ENCODE results near the gene CENPV.

DNA sequence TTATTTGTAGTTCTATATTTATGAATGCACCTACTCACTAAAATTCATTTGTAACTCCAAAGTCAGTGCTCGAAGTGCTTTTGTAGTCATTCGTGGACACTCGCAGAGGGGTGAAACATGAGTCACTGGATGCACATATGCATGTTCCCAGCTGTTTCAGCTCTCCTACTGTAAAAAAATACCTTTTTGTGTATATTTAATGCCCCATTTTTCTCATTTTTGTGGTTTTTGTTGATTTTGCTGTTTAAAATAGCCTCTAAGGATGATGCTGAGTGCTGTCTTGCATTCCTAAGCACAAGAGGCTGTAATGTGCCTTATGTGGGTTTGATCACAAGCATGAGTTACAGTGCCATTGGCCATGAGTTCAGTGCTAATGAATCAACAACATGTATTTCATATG, 30.6 kb downstream of the CENPV start:
- TF ChIP-seq EZH2 (IDR thresholded peaks at IDR 0.05; ENCODE audit: borderline replicate concordance, low read depth, low read length, severe bottlenecking) (no peak), POLR2AphosphoS5 (IDR thresholded peaks at IDR 0.05; ENCODE audit: insufficient read depth, low read depth, low read length) (no peak), GATA2 (IDR thresholded peaks at IDR 0.05; ENCODE audit: insufficient read depth, insufficient read length, low read depth, low read length) (no peak), POLR2A (IDR thresholded peaks at IDR 0.05; ENCODE audit: low read depth, low read length) (no peak), FOS (IDR thresholded peaks at IDR 0.05; ENCODE audit: borderline replicate concordance, insufficient read depth, low read length) (no peak)
- TF ChIP-seq, protein P1, sequence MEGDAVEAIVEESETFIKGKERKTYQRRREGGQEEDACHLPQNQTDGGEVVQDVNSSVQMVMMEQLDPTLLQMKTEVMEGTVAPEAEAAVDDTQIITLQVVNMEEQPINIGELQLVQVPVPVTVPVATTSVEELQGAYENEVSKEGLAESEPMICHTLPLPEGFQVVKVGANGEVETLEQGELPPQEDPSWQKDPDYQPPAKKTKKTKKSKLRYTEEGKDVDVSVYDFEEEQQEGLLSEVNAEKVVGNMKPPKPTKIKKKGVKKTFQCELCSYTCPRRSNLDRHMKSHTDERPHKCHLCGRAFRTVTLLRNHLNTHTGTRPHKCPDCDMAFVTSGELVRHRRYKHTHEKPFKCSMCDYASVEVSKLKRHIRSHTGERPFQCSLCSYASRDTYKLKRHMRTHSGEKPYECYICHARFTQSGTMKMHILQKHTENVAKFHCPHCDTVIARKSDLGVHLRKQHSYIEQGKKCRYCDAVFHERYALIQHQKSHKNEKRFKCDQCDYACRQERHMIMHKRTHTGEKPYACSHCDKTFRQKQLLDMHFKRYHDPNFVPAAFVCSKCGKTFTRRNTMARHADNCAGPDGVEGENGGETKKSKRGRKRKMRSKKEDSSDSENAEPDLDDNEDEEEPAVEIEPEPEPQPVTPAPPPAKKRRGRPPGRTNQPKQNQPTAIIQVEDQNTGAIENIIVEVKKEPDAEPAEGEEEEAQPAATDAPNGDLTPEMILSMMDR (IDR thresholded peaks at IDR 0.05; ENCODE audit: extremely low read depth in 1 of 2, insufficient read depth in 1 of 2, low read depth in 1 of 2, low read length in 2 of 2) = no peak
- TF ChIP-seq, protein P2, sequence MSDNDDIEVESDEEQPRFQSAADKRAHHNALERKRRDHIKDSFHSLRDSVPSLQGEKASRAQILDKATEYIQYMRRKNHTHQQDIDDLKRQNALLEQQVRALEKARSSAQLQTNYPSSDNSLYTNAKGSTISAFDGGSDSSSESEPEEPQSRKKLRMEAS (IDR thresholded peaks at IDR 0.05; ENCODE audit: insufficient read depth, insufficient read length) = no peak
